Thyroid gland (tissue), 4 donors: ENCODE measurements around the gene FRMD4A. TPM values are rescaled to one million over a fixed set of nuclear protein-coding genes. Genes with fewer than 3 reads are reported as not detected.

Experiments used
- DNase-seq, 2 donors: peaks; one replicate each; pipeline ENCODE4 v3.0.0-alpha.2; 2019
- H3K27ac ChIP-seq, 3 donors: fragments of 200-600 bp; sonication (generic); 1 replicate in 2 of 3; 2 replicates in 1 of 3; pipeline ENCODE4 v1.5.1; 2016 to 2019; ENCODE audit warnings: mild to moderate bottlenecking in 1 of 3, moderate library complexity in 1 of 3
- H3K27me3 ChIP-seq: fragments of 200-600 bp; sonication (generic); one replicate; pipeline ENCODE4 v1.5.1; 2019
- H3K36me3 ChIP-seq, 2 donors: fragments of 200-600 bp; sonication (generic); one replicate each; pipeline ENCODE4 v1.5.1; 2016 to 2019
- H3K4me1 ChIP-seq, 2 donors: fragments of 200-600 bp; sonication (generic); one replicate each; pipeline ENCODE4 v1.5.1; 2017 to 2019
- H3K4me3 ChIP-seq, 3 donors: fragments of 200-600 bp; sonication (generic); replicated peaks in 1 of 3; 1 replicate in 2 of 3; 2 replicates in 1 of 3; pipeline ENCODE4 v1.5.1; 2016; ENCODE audit warnings: mild to moderate bottlenecking in 1 of 3
- H3K9me3 ChIP-seq: fragments of 200-600 bp; sonication (generic); one replicate; pipeline ENCODE4 v1.5.1; 2017
- POLR2A ChIP-seq, 2 donors: fragments of 450-650 bp; IDR thresholded peaks; one replicate each; pipeline ENCODE4 v1.6.1; 2017; ENCODE audit warnings: antibody characterized with exemption in 2 of 2, mild to moderate bottlenecking in 2 of 2, moderate library complexity in 1 of 2
- WGBS, 2 donors: methylation state at CpG; one replicate each; pipeline ENCODE4 v1.1.5; 2017; 5-methylcytosine and 5-hydroxymethylcytosine counted together
- intact Hi-C: fragments of 100-400 bp; cut with DNase I; formaldehyde crosslinking; loops from one replicate; pipeline ENCODE4 v1.15.1; 2023
- total RNA-seq, 4 donors: library from RNA; depleted of rRNA; stranded (reverse); fragments of >200 nt; gene quantifications; one replicate each; pipeline ENCODE4 v1.2.3, GENCODE V29; 2016
- TF ChIP-seq, protein P1 (sequence below), 6 experiments: fragments of 200-600 bp in 3 of 6; fragments of 450-650 bp in 3 of 6; sonication (generic) in 3 of 6; IDR thresholded peaks; one replicate each; pipeline ENCODE4 v1.5.1; 2016 to 2019; ENCODE audit warnings: antibody characterized with exemption in 6 of 6, mild to moderate bottlenecking in 2 of 6, inconsistent platforms in 1 of 6, moderate library complexity in 1 of 6

The FRMD4A gene
- total RNA-seq, 4 donors from 2014 or later: 10.6 to 18.6 (median 16.3) TPM

DNA sequence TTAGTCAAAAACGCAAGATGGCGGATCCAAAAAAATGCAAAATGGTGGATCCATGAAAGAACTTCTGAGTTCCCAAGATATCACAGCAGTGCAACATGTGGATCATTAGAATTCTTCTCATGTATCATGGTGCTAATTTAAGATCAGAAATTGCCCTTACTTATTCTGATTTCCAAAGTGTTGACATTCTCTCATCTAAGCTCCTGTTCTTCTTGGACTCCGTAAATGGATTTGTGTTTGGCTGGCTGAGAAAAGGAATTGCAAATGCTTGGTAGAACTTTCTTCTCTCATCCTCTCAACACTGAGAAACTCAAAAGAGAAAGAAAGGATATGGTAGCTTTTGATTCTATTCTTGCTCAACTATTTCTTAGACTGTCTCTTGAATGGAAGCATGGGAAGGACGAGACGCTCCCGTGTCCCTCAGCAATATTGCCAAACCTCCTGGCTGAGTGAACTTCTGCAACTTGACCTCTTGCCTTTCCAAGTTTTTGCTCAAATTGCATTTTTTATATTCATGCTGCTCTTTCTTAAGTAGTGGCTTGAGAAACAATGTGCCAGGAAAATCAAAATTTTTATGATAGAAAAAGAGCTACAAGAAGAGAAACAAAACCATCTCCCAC lies 44.7 kb downstream of the FRMD4A start:
- DNase-seq: no peak
- TF ChIP-seq, protein P1, sequence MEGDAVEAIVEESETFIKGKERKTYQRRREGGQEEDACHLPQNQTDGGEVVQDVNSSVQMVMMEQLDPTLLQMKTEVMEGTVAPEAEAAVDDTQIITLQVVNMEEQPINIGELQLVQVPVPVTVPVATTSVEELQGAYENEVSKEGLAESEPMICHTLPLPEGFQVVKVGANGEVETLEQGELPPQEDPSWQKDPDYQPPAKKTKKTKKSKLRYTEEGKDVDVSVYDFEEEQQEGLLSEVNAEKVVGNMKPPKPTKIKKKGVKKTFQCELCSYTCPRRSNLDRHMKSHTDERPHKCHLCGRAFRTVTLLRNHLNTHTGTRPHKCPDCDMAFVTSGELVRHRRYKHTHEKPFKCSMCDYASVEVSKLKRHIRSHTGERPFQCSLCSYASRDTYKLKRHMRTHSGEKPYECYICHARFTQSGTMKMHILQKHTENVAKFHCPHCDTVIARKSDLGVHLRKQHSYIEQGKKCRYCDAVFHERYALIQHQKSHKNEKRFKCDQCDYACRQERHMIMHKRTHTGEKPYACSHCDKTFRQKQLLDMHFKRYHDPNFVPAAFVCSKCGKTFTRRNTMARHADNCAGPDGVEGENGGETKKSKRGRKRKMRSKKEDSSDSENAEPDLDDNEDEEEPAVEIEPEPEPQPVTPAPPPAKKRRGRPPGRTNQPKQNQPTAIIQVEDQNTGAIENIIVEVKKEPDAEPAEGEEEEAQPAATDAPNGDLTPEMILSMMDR (IDR thresholded peaks at IDR 0.05): no peak
- no peak for TF ChIP-seq POLR2A (IDR thresholded peaks at IDR 0.05)
- intact Hi-C loops: no loop called here

DNA sequence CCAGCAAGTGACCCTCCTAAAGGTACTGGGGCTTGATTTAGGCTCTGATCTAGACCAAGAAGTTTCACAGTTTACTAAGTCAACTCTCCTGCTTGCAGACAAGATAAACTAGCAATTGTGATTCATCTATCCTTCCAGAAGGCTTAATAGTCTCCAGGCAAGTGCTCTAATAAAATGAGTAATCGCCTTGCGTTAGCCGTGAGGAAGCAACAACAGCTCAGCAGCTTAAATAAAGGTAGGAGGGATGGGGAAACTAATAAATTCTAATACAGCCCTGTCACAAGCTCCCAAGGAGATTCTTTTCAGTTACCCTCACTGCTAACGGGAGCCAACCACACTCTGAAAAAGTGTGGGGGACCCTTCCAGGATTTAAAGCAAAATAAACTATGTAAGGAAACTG lies 48.4 kb downstream of the FRMD4A start:
- H3K9me3 ChIP-seq: no peaks in the 10 kb centered on the region
- DNase-seq: no peak
- no peaks in the 10 kb centered on the region for H3K4me1 ChIP-seq
- intact Hi-C loops: no loop called here
- H3K27ac ChIP-seq: no peak overlapping the region
- whole genome bisulfite sequencing, 2 donors: 69 to 72% methylated on average over 4 of the region's 4 CpGs
- no peak overlapping the region for H3K4me3 ChIP-seq
- H3K36me3 ChIP-seq: no peaks in the 10 kb centered on the region
- no peaks in the 10 kb centered on the region for H3K27me3 ChIP-seq
- TF ChIP-seq, protein P1 (IDR thresholded peaks at IDR 0.05): no peak
- TF ChIP-seq POLR2A (IDR thresholded peaks at IDR 0.05): no peak

More for the DNA sequence above, 44.7 kb downstream of the FRMD4A start:
- Histone ChIP-seq H3K27me3 (no peaks in the 10 kb centered on the region), H3K4me1 (no peaks in the 10 kb centered on the region), H3K36me3 (no peaks in the 10 kb centered on the region), H3K9me3 (no peaks in the 10 kb centered on the region), H3K27ac (no peak overlapping the region), H3K4me3 (no peak overlapping the region)
- 84 to 88% methylated on average over 6 of the region's 6 CpGs for WGBS, 2 donors

DNA sequence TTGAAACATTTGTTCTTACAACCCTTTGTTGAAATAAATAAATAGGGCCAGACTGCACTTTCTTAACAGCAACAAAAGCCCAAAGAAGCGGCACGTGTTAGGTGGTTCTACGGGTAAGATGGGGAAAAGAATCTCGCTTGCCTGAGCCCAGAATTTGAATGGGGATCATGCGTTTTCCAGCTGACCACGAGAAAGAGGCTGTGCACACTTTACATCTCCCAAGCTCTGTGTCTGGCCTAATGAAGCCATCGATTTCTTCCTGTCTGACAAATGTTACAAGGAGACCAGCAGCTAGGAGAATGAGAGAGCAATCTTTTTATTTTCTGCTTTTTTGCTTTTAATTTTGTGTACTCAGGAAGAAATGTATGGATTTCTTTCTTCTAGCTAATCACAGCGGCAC lies 52.2 kb downstream of the FRMD4A start:
- no peak for DNase-seq
- Histone ChIP-seq H3K9me3 (no peaks in the 10 kb centered on the region), H3K27me3 (no peaks in the 10 kb centered on the region), H3K36me3 (no peaks in the 10 kb centered on the region), H3K27ac (no peak overlapping the region), H3K4me3 (no peak overlapping the region), H3K4me1 (no peaks in the 10 kb centered on the region)
- no peak for TF ChIP-seq POLR2A (IDR thresholded peaks at IDR 0.05)
- TF ChIP-seq, protein P1 (IDR thresholded peaks at IDR 0.05): no peak
- intact Hi-C loops: no loop called here
- 81 to 91% methylated on average over 8 of the region's 8 CpGs for WGBS, 2 donors

DNA sequence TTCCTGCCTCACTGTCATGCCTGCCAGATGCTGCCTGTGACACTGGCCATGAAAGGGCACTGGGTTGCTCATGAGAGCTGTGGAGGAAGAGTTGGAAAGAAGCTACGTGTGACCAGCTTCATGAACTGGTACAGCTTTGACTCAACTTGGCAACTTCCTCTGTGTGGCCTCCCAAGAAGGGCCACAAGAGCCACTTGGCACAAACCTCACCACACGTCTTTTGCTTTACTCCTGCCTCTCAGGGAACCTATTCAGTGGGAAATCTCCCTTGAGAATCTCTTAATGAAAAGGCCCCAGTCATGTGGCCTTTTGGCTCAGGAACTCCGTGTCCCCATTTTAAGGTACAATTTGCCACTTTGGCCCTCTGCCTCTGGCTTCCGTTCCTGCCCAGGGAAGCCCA lies 54.5 kb downstream of the FRMD4A start:
- H3K36me3 ChIP-seq: no peaks in the 10 kb centered on the region
- TF ChIP-seq, protein P1 (IDR thresholded peaks at IDR 0.05): no peak
- no peak for TF ChIP-seq POLR2A (IDR thresholded peaks at IDR 0.05)
- DNase-seq: no peak
- no peaks in the 10 kb centered on the region for H3K9me3 ChIP-seq
- WGBS, 2 donors: 50 to 52% methylated on average over 4 of the region's 4 CpGs
- intact Hi-C loops: no loop called here
- H3K27me3 ChIP-seq: no peaks in the 10 kb centered on the region
- no peaks in the 10 kb centered on the region for H3K4me1 ChIP-seq
- H3K4me3 ChIP-seq: no peak overlapping the region
- no peak overlapping the region for H3K27ac ChIP-seq

DNA sequence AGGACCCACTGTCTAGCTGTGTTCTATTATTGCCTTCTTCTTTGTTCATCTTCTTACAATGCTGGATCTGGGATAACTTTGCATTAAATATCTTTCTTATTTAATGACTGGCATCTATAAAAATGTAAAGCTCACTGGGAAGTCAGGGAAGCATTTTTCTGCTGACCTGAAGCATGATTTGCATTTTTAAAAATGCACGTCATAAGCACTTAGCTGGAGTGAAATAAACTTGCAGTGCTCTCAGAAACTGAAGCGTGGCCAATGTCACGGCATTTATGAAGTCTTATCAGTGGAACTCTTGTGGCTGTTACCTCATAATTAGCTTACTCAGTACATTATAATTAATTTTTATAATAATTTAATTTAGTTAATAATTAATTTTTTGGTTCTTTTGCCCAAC lies 59.1 kb downstream of the FRMD4A start:
- 92 to 96% methylated on average over 3 of the region's 3 CpGs for WGBS, 2 donors

More for the DNA sequence above, 59.1 kb downstream of the FRMD4A start:
- intact Hi-C loops: no loop called here
- no peaks in the 10 kb centered on the region for H3K27me3 ChIP-seq
- H3K4me3 ChIP-seq: no peak overlapping the region
- no peak for DNase-seq
- H3K27ac ChIP-seq: no peak overlapping the region
- no peaks in the 10 kb centered on the region for H3K36me3 ChIP-seq
- TF ChIP-seq, protein P1 (IDR thresholded peaks at IDR 0.05): no peak
- no peak for TF ChIP-seq POLR2A (IDR thresholded peaks at IDR 0.05)
- no peaks in the 10 kb centered on the region for H3K4me1 ChIP-seq
- no peaks in the 10 kb centered on the region for H3K9me3 ChIP-seq
